BLaER1 treated with 17β-estradiol and CSF1 and Interleukin-3, amounts not matched to agents 10 nM and 100 nM (cell line): ENCODE results near the gene LRRC46.
A peak's percentile ranks its signal among the peaks of the same experiment; 100 is the strongest.

Experiments used
- H3K27ac ChIP-seq, 11 experiments: shearing (Covaris generic); formaldehyde crosslinking; 2 replicates each; pipeline ENCODE4 v1.8.1; 2022
- H3K27me3 ChIP-seq, 11 experiments: shearing (Covaris generic); formaldehyde crosslinking; 2 replicates each; pipeline ENCODE4 v1.8.1; 2022
- H3K36me3 ChIP-seq, 11 experiments: shearing (Covaris generic); formaldehyde crosslinking; 2 replicates each; pipeline ENCODE4 v1.8.1; 2022
- H3K4me1 ChIP-seq, 10 experiments: shearing (Covaris generic); formaldehyde crosslinking; 2 replicates each; pipeline ENCODE4 v1.8.1; 2022
- H3K4me2 ChIP-seq, 11 experiments: shearing (Covaris generic); formaldehyde crosslinking; 2 replicates each; pipeline ENCODE4 v1.8.1; 2022
- H3K4me3 ChIP-seq, 10 experiments: shearing (Covaris generic); formaldehyde crosslinking; 2 replicates each; pipeline ENCODE4 v1.8.1; 2022
- H3K9ac ChIP-seq, 11 experiments: shearing (Covaris generic); formaldehyde crosslinking; 2 replicates each; pipeline ENCODE4 v1.8.1; 2022
- H3K9me3 ChIP-seq, 11 experiments: shearing (Covaris generic); formaldehyde crosslinking; replicated peaks in 1 of 11; 2 replicates each; pipeline ENCODE4 v1.8.1; 2022
- H4K20me1 ChIP-seq, 11 experiments: shearing (Covaris generic); formaldehyde crosslinking; 2 replicates each; pipeline ENCODE4 v1.8.1; 2022
- Cebpa-rat ChIP-seq, 11 experiments: shearing (Covaris generic); IDR thresholded peaks; 2 replicates each; pipeline ENCODE4 v1.8.1; 2022

LRRC46 gene

DNA sequence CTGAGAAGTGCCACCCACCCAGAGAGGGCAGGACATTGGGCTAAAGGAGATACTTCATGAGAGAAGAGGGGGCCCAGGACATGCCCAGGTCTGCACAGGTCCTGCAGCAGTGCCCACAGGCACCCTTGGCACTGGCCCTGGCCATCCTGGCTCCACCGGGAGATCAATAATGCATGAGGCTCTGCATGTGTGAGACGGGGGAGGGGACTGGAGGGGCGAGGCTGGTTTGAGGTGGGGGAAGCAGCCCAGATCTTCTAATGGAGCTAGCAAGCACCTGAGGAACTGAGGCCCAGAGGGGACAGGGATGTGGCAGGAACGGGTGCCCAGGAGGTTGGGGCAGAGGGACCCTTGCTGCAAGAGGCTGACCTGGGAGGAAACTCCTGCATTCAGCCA is 10.4 kb upstream of the LRRC46 start:
- H3K9me3 ChIP-seq: no peaks in the 10 kb centered on the region
- peak overlapping the region; percentile 83 to 99 (median 98) for H3K4me2 ChIP-seq

GRCh38 chr17:47821424-47822391 is 9.8 kb upstream of the LRRC46 start, which contains the start of gene OSBPL7:
Gene OSBPL7, minus strand, starts transcription at chr17:47821794. Its CDS starts 1,516 bp downstream, at chr17:47820278.
- peaks cover 0 to 24% (median 5%) of the 10 kb centered on the region in 11 experiments; a peak in 7 of 22 replicates for H4K20me1 ChIP-seq
- no peaks in the 10 kb centered on the region for H3K9me3 ChIP-seq
- peak within 1 kb of the TSS; percentile 73 to 88 (median 80) for H3K9ac ChIP-seq
- H3K27ac ChIP-seq: peak within 1 kb of the TSS; percentile 6 to 80 (median 71); a peak in 21 of 22 replicates
- no peaks in the 10 kb centered on the region for H3K27me3 ChIP-seq
- TF ChIP-seq Cebpa-rat (IDR thresholded peaks at IDR 0.05): no peak
- H3K4me3 ChIP-seq: peak within 1 kb of the TSS; percentile 68 to 92 (median 86)
- peak within 1 kb of the TSS; percentile 83 to 99 (median 98) for H3K4me2 ChIP-seq
- peaks cover 59 to 70% (median 64%) of the 10 kb centered on the region in 11 experiments for H3K36me3 ChIP-seq
- peaks cover 22 to 37% (median 26%) of the 10 kb centered on the region in 10 experiments for H3K4me1 ChIP-seq

More for the DNA sequence above, 10.4 kb upstream of the LRRC46 start:
- peak overlapping the region; percentile 6 to 80 (median 71); a peak in 21 of 22 replicates for H3K27ac ChIP-seq
- H3K4me3 ChIP-seq: peak overlapping the region; percentile 68 to 92 (median 86)
- H3K36me3 ChIP-seq: peaks cover 59 to 70% (median 64%) of the 10 kb centered on the region in 11 experiments
- H3K4me1 ChIP-seq: peaks cover 22 to 37% (median 26%) of the 10 kb centered on the region in 10 experiments
- H3K27me3 ChIP-seq: no peaks in the 10 kb centered on the region
- no peak for TF ChIP-seq Cebpa-rat (IDR thresholded peaks at IDR 0.05)
- H3K9ac ChIP-seq: peak overlapping the region; percentile 73 to 88 (median 80)
- H4K20me1 ChIP-seq: peaks cover 0 to 24% (median 5%) of the 10 kb centered on the region in 11 experiments; a peak in 7 of 22 replicates

DNA sequence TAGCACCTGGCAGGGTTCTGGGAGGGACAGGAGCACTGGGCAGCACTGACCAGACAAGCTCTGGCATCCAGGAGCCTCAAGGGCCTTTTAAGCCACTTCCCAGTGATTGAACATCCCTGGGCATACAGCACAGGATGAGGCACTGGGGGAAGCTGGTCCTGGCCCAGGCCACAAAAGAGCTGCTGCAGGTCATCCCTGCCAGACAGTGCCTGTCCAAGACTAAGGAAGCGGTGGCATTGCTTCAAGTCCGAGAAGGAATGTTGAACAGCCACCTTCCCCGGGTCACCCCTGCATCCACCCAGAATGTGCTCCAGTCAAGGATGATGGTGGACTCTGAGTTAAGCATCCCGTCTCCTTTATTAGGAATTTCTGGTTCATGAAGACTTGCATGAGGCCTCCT is 8.7 kb upstream of the LRRC46 start:
- no peak for TF ChIP-seq Cebpa-rat (IDR thresholded peaks at IDR 0.05)
- peak overlapping the region in 3 of 11 experiments; percentile 77 to 85 (median 79); a peak in 4 of 22 replicates for H3K9ac ChIP-seq
- peak overlapping the region in 9 of 11 experiments; percentile 83 to 98 (median 97); a peak in 12 of 22 replicates for H3K4me2 ChIP-seq
- H3K27me3 ChIP-seq: no peaks in the 10 kb centered on the region
- H3K36me3 ChIP-seq: peaks cover 59 to 70% (median 64%) of the 10 kb centered on the region in 11 experiments
- peak overlapping the region in 3 of 11 experiments; percentile 69 to 79 (median 73); a peak in 3 of 22 replicates for H3K27ac ChIP-seq
- H3K4me3 ChIP-seq: no peak overlapping the region
- H3K9me3 ChIP-seq: no peaks in the 10 kb centered on the region
- peaks cover 22 to 37% (median 26%) of the 10 kb centered on the region in 10 experiments for H3K4me1 ChIP-seq
- H4K20me1 ChIP-seq: peaks cover 0 to 24% (median 5%) of the 10 kb centered on the region in 11 experiments; a peak in 7 of 22 replicates

GRCh38 chr17:47823519-47823918 is 8.0 kb upstream of the LRRC46 start:
- Histone ChIP-seq H3K27me3 (no peaks in the 10 kb centered on the region), H3K36me3 (peaks cover 59 to 70% (median 64%) of the 10 kb centered on the region in 11 experiments), H3K9me3 (no peaks in the 10 kb centered on the region), H3K9ac (no peak overlapping the region), H3K4me1 (peaks cover 22 to 37% (median 26%) of the 10 kb centered on the region in 10 experiments), H3K4me2 (no peak overlapping the region), H3K27ac (no peak overlapping the region), H4K20me1 (peaks cover 0 to 24% (median 5%) of the 10 kb centered on the region in 11 experiments; a peak in 7 of 22 replicates), H3K4me3 (no peak overlapping the region)
- no peak for TF ChIP-seq Cebpa-rat (IDR thresholded peaks at IDR 0.05)

DNA sequence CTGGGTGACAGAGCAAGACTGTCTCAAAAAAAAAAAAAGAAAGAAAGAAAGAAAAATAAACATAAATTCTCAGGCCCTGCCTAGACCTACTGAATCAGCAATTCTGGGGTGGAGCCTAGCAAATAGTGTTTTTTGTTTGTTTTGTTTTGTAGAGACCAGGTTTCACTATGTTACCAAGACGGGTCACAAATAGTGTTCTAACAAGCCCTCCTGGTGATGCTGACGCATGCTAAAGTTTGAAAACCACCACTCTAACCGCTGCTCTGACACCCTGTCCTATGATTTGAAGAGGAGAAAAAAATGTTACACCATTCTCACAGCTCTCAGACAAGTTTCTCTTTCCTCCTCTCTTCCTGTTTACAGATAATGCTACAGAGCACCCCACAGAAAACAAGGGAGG is 1.6 kb upstream of the LRRC46 start:
- H3K4me1 ChIP-seq: peaks cover 39 to 48% (median 44%) of the 10 kb centered on the region in 10 experiments
- no peak for TF ChIP-seq Cebpa-rat (IDR thresholded peaks at IDR 0.05)
- no peaks in the 10 kb centered on the region for H3K9me3 ChIP-seq
- H3K36me3 ChIP-seq: peaks cover 40 to 51% (median 45%) of the 10 kb centered on the region in 11 experiments
- H4K20me1 ChIP-seq: peaks cover 0 to 7% (median 0%) of the 10 kb centered on the region in 11 experiments; a peak in 4 of 22 replicates
- peak overlapping the region in 9 of 10 experiments; percentile 69 to 91 (median 85); a peak in 8 of 20 replicates for H3K4me3 ChIP-seq
- H3K9ac ChIP-seq: peak overlapping the region in 10 of 11 experiments; percentile 77 to 91 (median 86); a peak in 11 of 22 replicates
- H3K27ac ChIP-seq: peak overlapping the region in 1 of 11 experiments; percentile 88; a peak in 2 of 22 replicates
- H3K4me2 ChIP-seq: peak overlapping the region; percentile 81 to 99 (median 94)
- H3K27me3 ChIP-seq: no peaks in the 10 kb centered on the region

GRCh38 chr17:47830396-47831002 is 971 bp upstream of the LRRC46 start:
- Histone ChIP-seq H3K4me2 (peak overlapping the region; percentile 81 to 99 (median 94)), H3K27me3 (no peaks in the 10 kb centered on the region), H3K9me3 (no peaks in the 10 kb centered on the region), H4K20me1 (peaks cover 0 to 7% (median 0%) of the 10 kb centered on the region in 11 experiments; a peak in 4 of 22 replicates), H3K36me3 (peaks cover 34 to 44% (median 39%) of the 10 kb centered on the region in 11 experiments), H3K9ac (peak overlapping the region; percentile 77 to 91 (median 86)), H3K4me1 (peaks cover 45 to 54% (median 51%) of the 10 kb centered on the region in 10 experiments), H3K4me3 (peak overlapping the region; percentile 69 to 91 (median 85)), H3K27ac (peak overlapping the region; percentile 57 to 89 (median 84); a peak in 21 of 22 replicates)
- no peak for TF ChIP-seq Cebpa-rat (IDR thresholded peaks at IDR 0.05)

DNA sequence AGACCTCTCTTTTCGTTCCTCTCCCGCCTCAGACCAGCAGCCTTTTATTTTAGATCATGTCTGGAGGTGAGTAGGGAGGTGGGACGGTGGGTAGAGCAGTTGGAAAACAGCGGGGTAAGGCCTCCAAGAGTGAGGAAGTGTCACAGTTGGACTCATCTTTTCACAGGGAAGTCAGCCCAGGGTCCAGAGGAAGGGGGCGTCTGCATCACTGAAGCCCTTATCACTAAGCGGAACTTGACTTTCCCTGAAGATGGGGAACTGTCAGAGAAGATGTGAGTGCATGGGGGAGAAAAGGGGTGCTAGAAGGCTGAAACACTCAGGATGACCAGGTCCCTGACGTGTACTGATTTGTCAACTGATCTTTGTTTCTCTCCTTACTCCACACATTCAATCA is 461 bp downstream of the LRRC46 start:
- Histone ChIP-seq H3K4me2 (peak overlapping the region; percentile 81 to 99 (median 94)), H3K36me3 (peaks cover 25 to 43% (median 30%) of the 10 kb centered on the region in 11 experiments), H3K9ac (peak overlapping the region; percentile 77 to 91 (median 86); a peak in 21 of 22 replicates), H3K4me1 (peaks cover 60 to 69% (median 64%) of the 10 kb centered on the region in 10 experiments), H4K20me1 (peaks cover 0 to 9% (median 0%) of the 10 kb centered on the region in 11 experiments; a peak in 6 of 22 replicates), H3K27ac (peak overlapping the region; percentile 34 to 89 (median 84); a peak in 21 of 22 replicates), H3K27me3 (no peaks in the 10 kb centered on the region), H3K9me3 (no peaks in the 10 kb centered on the region), H3K4me3 (peak overlapping the region; percentile 69 to 91 (median 85))
- TF ChIP-seq Cebpa-rat (IDR thresholded peaks at IDR 0.05): no peak

DNA sequence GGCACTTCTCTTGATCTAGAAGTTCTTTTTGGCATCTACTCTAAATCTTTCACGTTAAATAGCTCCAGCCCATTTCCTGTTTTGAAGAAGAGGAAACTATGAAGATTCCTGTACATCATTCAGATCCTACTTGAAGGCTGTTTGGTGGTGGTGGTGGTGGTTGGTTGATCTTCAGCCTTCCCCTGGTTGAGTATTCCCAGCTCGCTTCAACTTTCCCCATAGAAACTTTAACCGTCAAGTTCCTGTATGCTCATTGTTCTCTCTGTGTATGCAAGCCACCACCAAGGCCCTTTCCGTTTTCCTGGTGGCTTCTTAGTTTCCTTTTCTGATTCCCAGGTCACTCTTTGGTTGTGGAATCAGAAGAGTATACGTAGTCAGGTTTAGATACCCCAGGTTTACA is 3.3 kb downstream of the LRRC46 start:
- H3K27me3 ChIP-seq: no peaks in the 10 kb centered on the region
- peaks cover 5 to 44% (median 22%) of the 10 kb centered on the region in 11 experiments; a peak in 19 of 22 replicates for H3K36me3 ChIP-seq
- no peak overlapping the region for H3K9ac ChIP-seq
- peaks cover 0 to 20% (median 0%) of the 10 kb centered on the region in 11 experiments; a peak in 5 of 22 replicates for H4K20me1 ChIP-seq
- no peak for TF ChIP-seq Cebpa-rat (IDR thresholded peaks at IDR 0.05)
- no peaks in the 10 kb centered on the region for H3K9me3 ChIP-seq
- H3K4me3 ChIP-seq: no peak overlapping the region
- H3K27ac ChIP-seq: no peak overlapping the region; a peak in 1 of 22 replicates
- peaks cover 65 to 85% (median 78%) of the 10 kb centered on the region in 10 experiments for H3K4me1 ChIP-seq
- H3K4me2 ChIP-seq: peak overlapping the region; percentile 55 to 77 (median 66)
